NCI-H510A treated with DMSO at 0.1 percent for 48 hours (cell line): Measurements from ENCODE around the gene KRABD2.
"Not testable (repeated sequence)": the region's sequence is repeated elsewhere in the genome, so short reads cannot be mapped to it uniquely, and the experiment has no call there.

Experiments used
- DNase-seq: peaks from one replicate; lab custom pipeline; 2025; lab: John Stamatoyannopoulos, UW

KRABD2 gene

GRCh38 chr17:8360751-8361150 is 15.8 kb downstream of the KRABD2 start:
- no peak for DNase-seq

- DNase-seq = no peak
Measured at GRCh38 chr17:8360260-8360659, 16.2 kb downstream of the KRABD2 start.

GRCh38 chr17:8359769-8360168 is 16.7 kb downstream of the KRABD2 start:
- DNase-seq = no peak

GRCh38 chr17:8357910-8358309 is 18.6 kb downstream of the KRABD2 start:
- DNase-seq = no peak

GRCh38 chr17:8354236-8354635 is 22.3 kb downstream of the KRABD2 start:
- no peak for DNase-seq

- no peak for DNase-seq
Measured at GRCh38 chr17:8353736-8354135, 22.8 kb downstream of the KRABD2 start.

- no peak for DNase-seq
Measured at GRCh38 chr17:8350339-8350738, 26.2 kb downstream of the KRABD2 start.

- not testable (repeated sequence) for DNase-seq
Measured at GRCh38 chr17:8347001-8347400, 29.5 kb downstream of the KRABD2 start.

- no peak for DNase-seq
Measured at GRCh38 chr17:8345951-8346665, 30.4 kb downstream of the KRABD2 start.

- no peak for DNase-seq
Measured at GRCh38 chr17:8345052-8345690, 31.3 kb downstream of the KRABD2 start.

GRCh38 chr17:8341456-8341855 is 35.0 kb downstream of the KRABD2 start:
- DNase-seq = no peak

- no peak for DNase-seq
Measured at GRCh38 chr17:8339540-8339939, 37.0 kb downstream of the KRABD2 start, which contains the start of gene ODF4. ODF4 (plus strand) TSS chr17:8339840; CDS start chr17:8340052, 212 bp downstream.

GRCh38 chr17:8338753-8339140 is 37.8 kb downstream of the KRABD2 start:
- no peak for DNase-seq

- no peak for DNase-seq
Measured at GRCh38 chr17:8337802-8338752, 38.4 kb downstream of the KRABD2 start.

GRCh38 chr17:8333281-8333680 is 43.2 kb downstream of the KRABD2 start:
- DNase-seq = no peak

- DNase-seq = no peak
Measured at GRCh38 chr17:8332688-8333087, 43.8 kb downstream of the KRABD2 start.

GRCh38 chr17:8332128-8332527 is 44.4 kb downstream of the KRABD2 start:
- DNase-seq = no peak

- DNase-seq = no peak
Measured at GRCh38 chr17:8327303-8327649, 49.2 kb downstream of the KRABD2 start.
